Fibroblast of skin of left quadriceps (primary cell): Measurements from ENCODE around the gene ASIC4.
A peak's percentile ranks its signal among the peaks of the same experiment; 100 is the strongest.

ENCODE experiments used
- DNase-seq, 2 experiments: peaks; one replicate each; pipeline ENCODE4 v3.0.0-alpha.2; 2013; ENCODE audit warnings: low read depth in 2 of 2

ASIC4 gene, protein sequence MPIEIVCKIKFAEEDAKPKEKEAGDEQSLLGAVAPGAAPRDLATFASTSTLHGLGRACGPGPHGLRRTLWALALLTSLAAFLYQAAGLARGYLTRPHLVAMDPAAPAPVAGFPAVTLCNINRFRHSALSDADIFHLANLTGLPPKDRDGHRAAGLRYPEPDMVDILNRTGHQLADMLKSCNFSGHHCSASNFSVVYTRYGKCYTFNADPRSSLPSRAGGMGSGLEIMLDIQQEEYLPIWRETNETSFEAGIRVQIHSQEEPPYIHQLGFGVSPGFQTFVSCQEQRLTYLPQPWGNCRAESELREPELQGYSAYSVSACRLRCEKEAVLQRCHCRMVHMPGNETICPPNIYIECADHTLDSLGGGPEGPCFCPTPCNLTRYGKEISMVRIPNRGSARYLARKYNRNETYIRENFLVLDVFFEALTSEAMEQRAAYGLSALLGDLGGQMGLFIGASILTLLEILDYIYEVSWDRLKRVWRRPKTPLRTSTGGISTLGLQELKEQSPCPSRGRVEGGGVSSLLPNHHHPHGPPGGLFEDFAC

DNA sequence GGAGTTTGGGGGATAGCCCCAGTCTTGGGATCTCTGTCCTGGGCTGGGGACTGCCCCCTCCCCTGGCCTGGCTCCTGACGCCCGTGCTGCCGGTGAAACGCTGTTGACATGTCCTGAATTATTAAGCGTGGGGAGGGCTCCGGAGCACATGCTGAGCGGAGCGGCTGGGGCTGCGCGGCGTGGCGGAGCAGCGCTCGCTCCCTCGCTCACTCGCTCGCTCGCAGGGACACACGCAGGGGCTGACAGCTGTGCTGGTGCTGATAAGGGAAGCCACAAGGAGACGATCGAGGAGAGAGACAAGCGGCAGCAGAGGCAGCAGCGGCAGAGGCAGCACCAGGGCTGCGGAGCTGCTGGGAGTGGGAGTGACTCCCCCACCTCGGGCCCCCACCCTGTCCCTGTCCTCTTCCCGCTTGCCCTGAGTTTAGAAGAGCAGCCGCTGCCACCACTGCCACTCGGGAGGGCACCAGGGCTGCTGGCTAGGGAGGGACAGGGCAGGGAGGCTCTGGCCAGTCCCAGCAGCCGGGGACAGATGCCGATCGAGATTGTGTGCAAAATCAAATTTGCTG lies at the start of gene ASIC4:
Gene ASIC4, plus strand, starts transcription at position 287 of the 566 bp plus-strand sequence. Its CDS starts 243 bp downstream, at position 530.
- no peak for DNase-seq

- DNase-seq, result no peak
Measured at GRCh38 chr2:219465659-219466561, 48.4 kb upstream of the ASIC4 start.

DNA sequence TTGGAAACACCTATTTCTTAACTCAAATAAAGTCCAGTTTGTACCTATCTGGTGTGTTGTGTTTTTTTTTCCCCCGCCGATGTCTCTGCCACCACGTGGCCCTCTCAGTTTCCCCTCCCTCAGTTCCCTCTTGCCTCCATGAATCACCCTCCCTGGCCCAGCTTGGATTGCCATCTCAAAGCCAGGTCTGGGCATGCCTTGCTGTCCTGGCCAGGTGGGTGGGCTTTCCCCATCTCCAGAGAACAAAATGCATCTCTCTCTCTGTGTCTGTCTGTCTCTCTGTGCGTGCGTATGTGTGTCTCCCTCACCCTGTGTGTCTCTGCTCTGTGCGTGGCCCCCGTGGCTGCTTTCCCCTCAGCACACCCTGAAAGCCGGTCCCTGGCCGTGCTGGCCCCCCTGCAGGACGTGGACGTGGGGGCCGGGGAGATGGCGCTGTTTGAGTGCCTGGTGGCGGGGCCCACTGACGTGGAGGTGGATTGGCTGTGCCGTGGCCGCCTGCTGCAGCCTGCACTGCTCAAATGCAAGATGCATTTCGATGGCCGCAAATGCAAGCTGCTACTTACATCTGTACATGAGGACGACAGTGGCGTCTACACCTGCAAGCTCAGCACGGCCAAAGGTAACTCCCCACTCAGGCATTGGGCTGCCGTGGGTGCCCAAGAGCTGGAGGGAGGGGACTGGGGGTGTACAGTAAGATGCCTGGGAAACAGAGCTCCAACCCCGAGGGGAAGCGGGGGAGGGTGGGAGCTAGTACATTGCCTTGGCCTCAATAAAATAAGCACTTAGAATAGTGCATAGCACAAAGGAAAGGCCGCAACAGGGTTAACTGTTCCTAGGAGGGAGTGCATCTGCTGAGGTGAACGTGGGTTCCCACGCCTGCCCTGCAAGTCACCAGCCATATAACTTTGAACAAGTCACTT lies 47.2 kb upstream of the ASIC4 start:
- no peak for DNase-seq

GRCh38 chr2:219467736-219468075 lies 46.6 kb upstream of the ASIC4 start:
- DNase-seq, result no peak

DNA sequence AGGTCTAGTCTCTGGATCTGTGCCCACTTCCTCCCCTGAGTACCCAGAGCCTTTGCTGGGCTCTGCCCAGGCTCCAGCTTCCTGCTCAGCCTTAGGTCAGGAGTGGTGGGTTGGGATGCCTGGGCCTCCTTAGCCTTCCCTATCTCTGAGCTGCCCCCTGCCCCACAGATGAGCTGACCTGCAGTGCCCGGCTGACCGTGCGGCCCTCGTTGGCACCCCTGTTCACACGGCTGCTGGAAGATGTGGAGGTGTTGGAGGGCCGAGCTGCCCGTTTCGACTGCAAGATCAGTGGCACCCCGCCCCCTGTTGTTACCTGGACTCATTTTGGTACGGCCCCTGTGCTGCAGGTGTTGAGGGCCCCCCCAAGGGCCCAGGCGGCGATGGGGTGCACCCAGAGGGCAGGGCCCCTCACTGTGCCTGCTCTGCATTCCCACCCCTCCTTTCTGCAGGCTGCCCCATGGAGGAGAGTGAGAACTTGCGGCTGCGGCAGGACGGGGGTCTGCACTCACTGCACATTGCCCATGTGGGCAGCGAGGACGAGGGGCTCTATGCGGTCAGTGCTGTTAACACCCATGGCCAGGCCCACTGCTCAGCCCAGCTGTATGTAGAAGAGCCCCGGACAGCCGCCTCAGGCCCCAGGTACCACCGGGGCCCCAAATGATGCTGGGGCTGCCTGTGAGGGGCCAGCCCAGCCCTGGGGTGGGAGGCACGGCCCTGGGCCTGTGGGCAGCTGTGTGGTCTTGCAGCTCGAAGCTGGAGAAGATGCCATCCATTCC lies 45.7 kb upstream of the ASIC4 start:
- DNase-seq, result no peak

GRCh38 chr2:219469186-219469724 lies 45.0 kb upstream of the ASIC4 start:
- no peak for DNase-seq

- no peak for DNase-seq
Measured at GRCh38 chr2:219470429-219470828, 43.9 kb upstream of the ASIC4 start.

- DNase-seq, result no peak
Measured at GRCh38 chr2:219471476-219472371, 42.6 kb upstream of the ASIC4 start.

DNA sequence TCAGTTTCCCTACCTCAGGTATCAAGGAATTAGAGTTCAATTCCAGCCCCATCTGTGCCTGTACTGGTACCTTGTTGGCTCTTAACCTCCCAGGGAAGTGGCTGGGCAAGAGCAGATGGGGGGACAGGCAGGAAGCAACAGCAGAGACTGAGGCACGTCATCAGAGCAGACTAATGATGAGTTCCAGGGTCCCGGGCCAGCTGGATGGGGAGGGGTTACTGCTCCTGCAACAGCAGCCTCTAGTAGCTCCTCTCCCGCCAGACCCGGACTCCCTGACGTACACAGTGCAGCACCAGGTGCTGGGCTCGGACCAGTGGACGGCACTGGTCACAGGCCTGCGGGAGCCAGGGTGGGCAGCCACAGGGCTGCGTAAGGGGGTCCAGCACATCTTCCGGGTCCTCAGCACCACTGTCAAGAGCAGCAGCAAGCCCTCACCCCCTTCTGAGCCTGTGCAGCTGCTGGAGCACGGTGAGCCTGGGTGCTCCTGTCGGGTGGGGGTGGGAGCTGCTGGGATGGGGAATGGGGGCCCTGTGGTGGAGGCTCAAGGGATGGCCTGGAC lies 41.6 kb upstream of the ASIC4 start:
- DNase-seq, result no peak

DNA sequence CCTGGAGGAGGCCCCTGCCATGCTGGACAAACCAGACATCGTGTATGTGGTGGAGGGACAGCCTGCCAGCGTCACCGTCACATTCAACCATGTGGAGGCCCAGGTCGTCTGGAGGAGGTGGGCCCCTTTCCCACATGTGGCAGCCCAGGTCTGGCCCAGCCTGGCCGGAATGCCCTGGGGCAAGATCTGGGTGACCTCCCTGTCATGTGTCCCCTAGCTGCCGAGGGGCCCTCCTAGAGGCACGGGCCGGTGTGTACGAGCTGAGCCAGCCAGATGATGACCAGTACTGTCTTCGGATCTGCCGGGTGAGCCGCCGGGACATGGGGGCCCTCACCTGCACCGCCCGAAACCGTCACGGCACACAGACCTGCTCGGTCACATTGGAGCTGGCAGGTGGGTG lies 40.8 kb upstream of the ASIC4 start:
- no peak for DNase-seq

DNA sequence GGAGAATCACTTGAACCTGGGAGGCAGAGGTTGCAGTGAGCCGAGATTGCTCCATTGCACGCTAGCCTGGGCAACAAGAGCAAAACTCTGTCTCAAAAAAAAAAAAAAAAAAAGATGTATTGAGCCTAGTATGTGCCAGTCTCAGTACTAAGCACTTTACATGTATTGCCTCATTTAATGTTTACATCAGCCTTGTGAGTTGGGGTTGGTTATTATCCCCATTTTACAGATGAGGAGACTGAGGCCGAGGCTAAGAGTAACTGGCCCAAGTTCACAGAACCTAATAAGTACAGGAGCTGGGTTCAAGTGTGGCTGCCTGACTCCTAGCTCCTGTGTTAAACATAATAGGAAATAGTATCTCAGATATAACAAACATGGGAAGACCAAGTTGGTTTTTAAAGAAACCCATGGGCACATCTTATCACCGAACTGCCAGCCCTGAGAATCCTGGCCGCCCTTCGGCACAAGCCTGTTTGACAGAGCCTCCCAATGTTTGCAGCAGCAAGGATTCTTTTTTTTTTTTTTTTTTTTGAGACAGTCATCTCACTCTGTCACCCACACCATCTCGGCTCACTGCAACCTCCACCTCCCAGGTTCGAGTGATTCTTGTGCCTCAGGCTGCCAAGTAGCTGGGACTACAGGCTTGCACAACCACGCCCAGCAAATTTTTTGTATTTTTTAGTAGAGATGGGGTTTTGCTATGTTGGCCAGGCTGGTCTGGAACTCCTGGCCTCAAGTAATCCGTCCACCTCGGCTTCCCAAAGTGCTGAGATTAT lies 39.8 kb upstream of the ASIC4 start:
- DNase-seq, result no peak

DNA sequence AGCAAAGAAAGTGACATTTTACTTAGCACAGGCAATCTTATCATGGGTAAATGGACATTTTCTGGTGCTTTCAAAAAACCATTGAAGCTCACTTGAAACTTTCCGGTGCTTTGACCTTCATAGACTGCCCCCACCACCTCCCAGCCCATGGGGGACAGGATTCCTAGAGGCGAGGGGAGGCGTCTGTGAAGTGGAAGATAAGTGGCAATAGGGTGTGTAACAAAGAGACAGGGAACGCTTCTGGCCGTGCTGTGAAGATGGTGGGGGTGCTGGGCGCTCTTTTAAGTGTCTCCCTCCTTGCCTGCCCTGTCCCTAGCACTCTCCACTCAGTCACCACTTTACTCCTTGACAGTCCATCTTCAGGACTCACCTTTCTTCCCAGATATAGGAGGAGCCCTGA lies 39.0 kb upstream of the ASIC4 start:
- DNase-seq, result no peak

DNA sequence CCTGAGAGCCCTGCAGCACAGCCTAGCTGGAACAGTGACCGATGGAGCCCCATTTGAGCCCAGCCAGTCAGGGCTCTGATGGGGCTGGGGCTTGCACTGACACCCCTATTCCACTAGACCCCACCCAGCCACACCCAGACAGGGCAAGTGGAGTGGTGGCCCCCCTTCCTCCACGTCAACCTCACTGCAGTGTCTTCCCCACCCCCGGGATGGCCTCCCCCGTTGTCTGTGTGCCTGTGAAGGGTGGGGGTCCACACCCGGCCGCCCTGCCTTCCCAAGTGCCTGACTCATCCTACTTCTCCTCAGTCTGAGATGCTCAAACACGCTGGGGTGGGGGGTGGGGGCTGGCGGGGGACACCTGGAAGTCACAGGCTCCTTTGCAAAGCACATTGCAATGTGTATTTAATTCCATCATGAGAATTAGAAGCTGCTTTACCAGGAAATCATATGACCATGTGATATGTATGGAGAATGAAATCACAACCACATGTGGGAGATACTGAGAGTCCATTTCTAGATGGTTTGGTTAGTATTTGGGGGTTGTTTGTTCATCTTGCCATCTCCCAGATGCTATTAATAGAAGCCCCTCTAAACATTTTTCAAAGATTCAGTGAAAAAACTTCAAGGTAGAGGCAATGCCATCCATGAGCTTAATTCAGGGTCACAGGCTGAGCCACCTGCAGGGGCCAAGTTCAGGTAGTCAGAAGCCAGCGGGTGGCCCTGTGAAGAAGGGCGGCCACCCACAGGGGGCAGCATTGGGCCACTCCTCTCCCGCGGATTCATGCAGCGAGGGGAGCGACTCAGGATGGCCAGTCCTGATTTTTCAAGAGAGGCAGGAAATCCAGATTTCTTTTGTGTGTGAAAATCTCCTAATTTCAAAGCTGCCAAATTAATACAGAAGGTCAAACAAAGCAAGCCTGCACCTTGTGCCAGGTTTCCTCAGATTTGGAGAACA lies 38.3 kb upstream of the ASIC4 start:
- DNase-seq, result peak; percentile 67 to 69

GRCh38 chr2:219476652-219477151 lies 37.6 kb upstream of the ASIC4 start:
- DNase-seq, result no peak

GRCh38 chr2:219477179-219477578 lies 37.1 kb upstream of the ASIC4 start:
- DNase-seq, result no peak

DNA sequence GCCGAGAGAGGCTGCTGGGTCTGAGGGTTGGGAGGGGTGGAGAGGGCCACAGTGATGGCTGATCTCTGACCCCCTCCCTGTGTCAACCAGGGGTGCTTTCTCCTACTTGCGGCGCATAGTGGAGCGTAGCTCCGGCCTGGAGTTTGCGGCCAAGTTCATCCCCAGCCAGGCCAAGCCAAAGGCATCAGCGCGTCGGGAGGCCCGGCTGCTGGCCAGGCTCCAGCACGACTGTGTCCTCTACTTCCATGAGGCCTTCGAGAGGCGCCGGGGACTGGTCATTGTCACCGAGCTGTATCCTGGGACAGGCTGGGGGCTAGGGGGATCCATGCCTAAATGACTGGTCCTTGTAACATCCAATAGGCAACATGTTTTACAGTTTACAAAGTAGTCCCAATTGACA lies 36.5 kb upstream of the ASIC4 start:
- DNase-seq, result no peak

DNA sequence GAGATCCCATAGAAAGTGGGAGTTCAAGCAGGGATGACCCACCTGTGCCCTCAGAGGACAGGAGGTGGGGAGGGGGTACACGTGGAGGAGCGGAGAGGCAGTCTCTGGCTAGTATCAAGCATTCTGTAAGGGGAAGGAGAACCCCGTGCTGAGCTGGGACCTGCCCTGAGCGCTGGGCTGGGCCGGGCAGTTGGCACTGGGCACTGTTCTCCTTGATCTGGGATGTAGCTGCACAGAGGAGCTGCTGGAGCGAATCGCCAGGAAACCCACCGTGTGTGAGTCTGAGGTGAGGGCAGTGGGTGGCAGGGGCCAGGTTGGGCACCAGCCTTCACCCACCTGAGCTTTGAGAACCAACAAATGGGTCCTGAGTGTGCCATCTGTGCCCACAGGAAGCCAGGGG lies 35.4 kb upstream of the ASIC4 start:
- DNase-seq, result no peak
